ENCODE results near the gene CACNA1D. TPM values are rescaled to one million over a fixed set of nuclear protein-coding genes. Genes with fewer than 3 reads are reported as not detected.

The CACNA1D gene
- total and polyA plus RNA-seq, 8 donors: 5.3 to 22.8 (median 11.6) TPM

DNA sequence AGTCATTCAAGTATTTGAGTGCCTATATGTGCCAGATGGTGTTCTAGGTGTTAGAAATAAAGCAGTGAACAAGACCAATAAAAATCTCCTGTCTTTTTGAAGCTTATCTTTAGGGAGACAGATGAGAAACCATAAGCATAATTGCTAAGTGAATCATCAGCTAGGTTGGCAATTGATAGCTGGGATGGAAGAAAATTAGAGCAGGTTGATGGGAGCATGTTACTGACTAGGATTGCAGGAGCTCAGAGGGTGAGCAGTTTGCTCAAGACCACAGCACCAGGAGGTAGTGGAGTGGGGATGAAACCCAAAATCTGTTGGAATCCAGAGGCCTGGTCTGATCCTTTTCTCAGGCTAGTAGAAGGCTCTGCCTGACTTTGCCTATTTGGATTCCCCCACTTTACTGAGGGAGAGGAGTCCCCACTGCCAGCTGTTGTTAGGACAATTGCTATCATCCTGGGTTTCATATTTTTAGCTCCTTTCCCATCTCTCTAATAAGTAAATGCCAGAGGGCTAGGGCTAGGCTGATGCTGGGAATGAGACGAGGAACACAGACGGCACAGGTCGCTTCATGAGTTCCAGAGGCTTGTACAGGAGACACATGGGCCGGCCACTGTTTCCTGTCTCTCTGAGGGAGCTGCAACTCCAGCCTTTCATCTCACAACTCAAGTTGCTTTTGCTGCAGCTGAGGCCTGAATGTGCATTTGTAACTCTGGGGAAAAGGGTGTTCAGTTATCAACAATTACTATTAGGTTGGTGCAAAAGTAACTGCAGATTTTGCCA is 102.9 kb downstream of the CACNA1D start:
- Histone ChIP-seq H3K4me3 (no peak overlapping the region), H3K4me1 (no peaks in the 10 kb centered on the region), H3K9me3 (no peaks in the 10 kb centered on the region), H3K27me3 (no peaks in the 10 kb centered on the region), H3K27ac (no peak overlapping the region), H3K36me3 (no peaks in the 10 kb centered on the region)
- intact Hi-C loops (cut with DNase I): no loop called here
- ATAC-seq (no peak), FAIRE-seq (no peak), DNase-seq (no peak)
- 79 to 85% methylated on average over 4 of the region's 4 CpGs for WGBS, 2 donors
- TF ChIP-seq, protein P1, sequence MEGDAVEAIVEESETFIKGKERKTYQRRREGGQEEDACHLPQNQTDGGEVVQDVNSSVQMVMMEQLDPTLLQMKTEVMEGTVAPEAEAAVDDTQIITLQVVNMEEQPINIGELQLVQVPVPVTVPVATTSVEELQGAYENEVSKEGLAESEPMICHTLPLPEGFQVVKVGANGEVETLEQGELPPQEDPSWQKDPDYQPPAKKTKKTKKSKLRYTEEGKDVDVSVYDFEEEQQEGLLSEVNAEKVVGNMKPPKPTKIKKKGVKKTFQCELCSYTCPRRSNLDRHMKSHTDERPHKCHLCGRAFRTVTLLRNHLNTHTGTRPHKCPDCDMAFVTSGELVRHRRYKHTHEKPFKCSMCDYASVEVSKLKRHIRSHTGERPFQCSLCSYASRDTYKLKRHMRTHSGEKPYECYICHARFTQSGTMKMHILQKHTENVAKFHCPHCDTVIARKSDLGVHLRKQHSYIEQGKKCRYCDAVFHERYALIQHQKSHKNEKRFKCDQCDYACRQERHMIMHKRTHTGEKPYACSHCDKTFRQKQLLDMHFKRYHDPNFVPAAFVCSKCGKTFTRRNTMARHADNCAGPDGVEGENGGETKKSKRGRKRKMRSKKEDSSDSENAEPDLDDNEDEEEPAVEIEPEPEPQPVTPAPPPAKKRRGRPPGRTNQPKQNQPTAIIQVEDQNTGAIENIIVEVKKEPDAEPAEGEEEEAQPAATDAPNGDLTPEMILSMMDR (IDR thresholded peaks at IDR 0.05): no peak

DNA sequence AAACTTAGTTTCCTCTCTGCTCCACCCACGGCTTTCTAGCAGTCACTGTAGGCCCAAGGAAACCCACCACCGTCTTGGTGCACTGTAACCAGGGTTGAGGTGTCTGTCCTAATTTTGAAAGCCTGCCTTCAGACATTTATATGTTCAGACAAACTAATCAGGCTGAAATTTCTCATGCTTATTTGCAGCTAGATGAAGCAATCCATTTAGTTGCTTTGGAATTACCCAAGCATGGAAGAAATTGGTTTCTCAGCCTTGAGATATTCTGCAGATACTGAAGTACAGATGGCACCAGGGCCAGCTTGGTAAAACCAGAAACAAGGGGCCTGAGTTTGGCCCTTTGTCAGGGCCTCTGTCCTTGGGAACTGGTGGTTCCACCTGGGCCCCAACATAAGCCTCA is 105.4 kb downstream of the CACNA1D start:
- FAIRE-seq (no peak), ATAC-seq (no peak), DNase-seq (no peak)
- intact Hi-C loops (cut with DNase I): no loop called here
- H3K4me3 ChIP-seq: no peak overlapping the region
- no peaks in the 10 kb centered on the region for H3K4me1 ChIP-seq
- no peaks in the 10 kb centered on the region for H3K36me3 ChIP-seq
- no peak overlapping the region for H3K27ac ChIP-seq
- TF ChIP-seq, protein P1 (IDR thresholded peaks at IDR 0.05): no peak
- no peaks in the 10 kb centered on the region for H3K9me3 ChIP-seq
- 48 to 92% methylated on average over 2 of the region's 2 CpGs for WGBS, 2 donors
- H3K27me3 ChIP-seq: no peaks in the 10 kb centered on the region

DNA sequence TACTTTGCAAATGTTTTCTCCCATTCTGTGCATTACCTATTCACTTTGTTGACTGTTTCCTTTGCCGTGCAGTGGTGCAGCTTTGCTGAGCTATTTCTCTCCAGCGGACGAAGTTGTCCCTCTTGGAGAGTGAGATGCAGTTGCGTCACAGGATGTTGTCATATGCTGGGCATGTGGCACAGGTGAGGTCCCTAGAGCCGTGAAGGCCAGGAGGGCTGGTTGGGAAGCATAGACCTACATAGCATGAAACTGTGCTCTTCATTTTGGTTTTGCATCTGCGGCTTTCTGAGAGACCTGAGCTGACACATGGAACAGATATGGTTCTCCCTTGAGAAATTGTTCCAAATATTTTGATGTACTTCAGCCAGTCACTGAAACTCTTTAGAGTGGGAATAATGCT is 108.5 kb downstream of the CACNA1D start:
- H3K36me3 ChIP-seq: no peaks in the 10 kb centered on the region
- no peaks in the 10 kb centered on the region for H3K27me3 ChIP-seq
- TF ChIP-seq, protein P1 (IDR thresholded peaks at IDR 0.05): no peak
- no peaks in the 10 kb centered on the region for H3K4me1 ChIP-seq
- no peak for FAIRE-seq
- no peaks in the 10 kb centered on the region for H3K9me3 ChIP-seq
- intact Hi-C loops (cut with DNase I): no loop called here
- H3K4me3 ChIP-seq: no peak overlapping the region
- 75 to 87% methylated on average over 6 of the region's 6 CpGs for WGBS, 2 donors
- DNase-seq: no peak
- H3K27ac ChIP-seq: no peak overlapping the region
- no peak for ATAC-seq

DNA sequence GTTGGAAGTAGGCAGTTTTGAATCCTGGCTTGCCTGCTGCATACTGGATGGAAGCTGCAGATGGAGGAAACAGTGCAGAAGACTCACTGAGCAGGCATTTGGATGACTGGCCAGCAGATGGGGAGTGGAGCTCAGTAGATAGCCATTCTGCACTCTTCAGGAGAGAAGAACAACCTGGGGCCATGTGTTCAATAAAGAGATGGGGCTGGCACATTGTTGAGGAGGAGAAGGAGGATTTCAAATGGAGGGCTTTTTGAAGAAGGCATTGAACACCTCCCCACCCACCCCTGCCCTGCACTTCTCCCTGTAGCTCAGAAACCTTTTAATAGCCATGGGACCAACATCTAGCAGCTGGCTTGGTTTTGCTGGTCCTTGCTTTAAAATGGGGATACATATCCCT is 109.8 kb downstream of the CACNA1D start:
- no peak for FAIRE-seq
- H3K4me1 ChIP-seq: no peaks in the 10 kb centered on the region
- H3K27ac ChIP-seq: no peak overlapping the region
- ATAC-seq: no peak
- H3K27me3 ChIP-seq: no peaks in the 10 kb centered on the region
- H3K4me3 ChIP-seq: no peak overlapping the region
- intact Hi-C loops (cut with DNase I): no loop called here
- no peak for DNase-seq
- H3K36me3 ChIP-seq: no peaks in the 10 kb centered on the region
- TF ChIP-seq, protein P1 (IDR thresholded peaks at IDR 0.05): no peak
- no peaks in the 10 kb centered on the region for H3K9me3 ChIP-seq

DNA sequence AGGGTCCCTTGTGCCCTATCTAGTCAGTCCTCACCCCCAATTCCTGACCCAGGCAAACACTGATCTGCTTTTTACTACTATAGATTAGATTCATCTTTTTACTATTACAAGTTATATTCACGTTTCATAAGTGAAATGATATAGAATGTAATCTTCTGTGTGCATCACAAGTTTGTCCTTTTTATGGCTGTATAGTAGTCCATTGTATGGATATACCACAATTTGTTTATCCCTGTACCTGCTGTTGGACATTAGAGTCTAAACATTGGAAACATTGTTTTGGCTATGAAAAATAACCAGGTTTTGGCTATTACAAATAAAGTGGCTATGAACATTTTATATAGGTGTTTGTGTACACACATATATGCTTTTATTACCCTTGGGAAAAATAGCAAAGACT is 112.4 kb downstream of the CACNA1D start:
- intact Hi-C loops (cut with DNase I): no loop called here
- DNase-seq: no peak

More for the DNA sequence above, 112.4 kb downstream of the CACNA1D start:
- no peak for FAIRE-seq
- Histone ChIP-seq H3K4me1 (no peaks in the 10 kb centered on the region), H3K27me3 (no peaks in the 10 kb centered on the region), H3K27ac (no peak overlapping the region), H3K36me3 (no peaks in the 10 kb centered on the region), H3K9me3 (no peaks in the 10 kb centered on the region), H3K4me3 (no peak overlapping the region)
- WGBS, 2 donors: 43 to 61% methylated on average over 1 of the region's 1 CpG
- ATAC-seq: no peak
- TF ChIP-seq, protein P1 (IDR thresholded peaks at IDR 0.05): no peak
